ENCODE data around the gene SPATA31E1. TPM values are rescaled to one million over a fixed set of nuclear protein-coding genes. Genes with fewer than 3 reads are reported as not detected.

SPATA31E1 gene
- total RNA-seq, 1 donor from 2014 or later = not detected

GRCh38 chr9:87885484-87886189, 3.0 kb downstream of the SPATA31E1 start:
- Histone ChIP-seq H3K4me1 (no peaks in the 10 kb centered on the region), H3K27ac (replicated peaks) (no peak overlapping the region), H3K4me3 (no peak overlapping the region), H3K9me3 (replicated peaks) (no peaks in the 10 kb centered on the region), H3K36me3 (no peaks in the 10 kb centered on the region), H3K27me3 (ENCODE audit: low read depth) (peaks cover 48% of the 10 kb centered on the region)
- TF ChIP-seq, protein P1, sequence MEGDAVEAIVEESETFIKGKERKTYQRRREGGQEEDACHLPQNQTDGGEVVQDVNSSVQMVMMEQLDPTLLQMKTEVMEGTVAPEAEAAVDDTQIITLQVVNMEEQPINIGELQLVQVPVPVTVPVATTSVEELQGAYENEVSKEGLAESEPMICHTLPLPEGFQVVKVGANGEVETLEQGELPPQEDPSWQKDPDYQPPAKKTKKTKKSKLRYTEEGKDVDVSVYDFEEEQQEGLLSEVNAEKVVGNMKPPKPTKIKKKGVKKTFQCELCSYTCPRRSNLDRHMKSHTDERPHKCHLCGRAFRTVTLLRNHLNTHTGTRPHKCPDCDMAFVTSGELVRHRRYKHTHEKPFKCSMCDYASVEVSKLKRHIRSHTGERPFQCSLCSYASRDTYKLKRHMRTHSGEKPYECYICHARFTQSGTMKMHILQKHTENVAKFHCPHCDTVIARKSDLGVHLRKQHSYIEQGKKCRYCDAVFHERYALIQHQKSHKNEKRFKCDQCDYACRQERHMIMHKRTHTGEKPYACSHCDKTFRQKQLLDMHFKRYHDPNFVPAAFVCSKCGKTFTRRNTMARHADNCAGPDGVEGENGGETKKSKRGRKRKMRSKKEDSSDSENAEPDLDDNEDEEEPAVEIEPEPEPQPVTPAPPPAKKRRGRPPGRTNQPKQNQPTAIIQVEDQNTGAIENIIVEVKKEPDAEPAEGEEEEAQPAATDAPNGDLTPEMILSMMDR (IDR thresholded peaks at IDR 0.05; ENCODE audit: borderline replicate concordance) = no peak
- no peak for DNase-seq
- intact Hi-C loops (cut with micrococcal nuclease) = no loop called here

GRCh38 chr9:87886210-87886932, 3.7 kb downstream of the SPATA31E1 start:
- Histone ChIP-seq H3K27me3 (ENCODE audit: low read depth) (peaks cover 48% of the 10 kb centered on the region), H3K27ac (replicated peaks) (no peak overlapping the region), H3K4me3 (no peak overlapping the region), H3K4me1 (no peaks in the 10 kb centered on the region), H3K9me3 (replicated peaks) (no peaks in the 10 kb centered on the region), H3K36me3 (no peaks in the 10 kb centered on the region)
- TF ChIP-seq, protein P1 (IDR thresholded peaks at IDR 0.05; ENCODE audit: borderline replicate concordance) = no peak
- intact Hi-C loops (cut with micrococcal nuclease) = no loop called here
- no peak for DNase-seq

- H3K4me3 ChIP-seq = no peak overlapping the region
- DNase-seq = no peak
- no peaks in the 10 kb centered on the region for H3K9me3 ChIP-seq (replicated peaks)
- H3K36me3 ChIP-seq = no peaks in the 10 kb centered on the region
- peaks cover 48% of the 10 kb centered on the region for H3K27me3 ChIP-seq (ENCODE audit: low read depth)
- no peak overlapping the region for H3K27ac ChIP-seq (replicated peaks)
- no peaks in the 10 kb centered on the region for H3K4me1 ChIP-seq
- TF ChIP-seq, protein P1 (IDR thresholded peaks at IDR 0.05; ENCODE audit: borderline replicate concordance) = no peak
- intact Hi-C loops (cut with micrococcal nuclease) = no loop called here
Observed at GRCh38 chr9:87886933-87887505, 4.3 kb downstream of the SPATA31E1 start.

DNA sequence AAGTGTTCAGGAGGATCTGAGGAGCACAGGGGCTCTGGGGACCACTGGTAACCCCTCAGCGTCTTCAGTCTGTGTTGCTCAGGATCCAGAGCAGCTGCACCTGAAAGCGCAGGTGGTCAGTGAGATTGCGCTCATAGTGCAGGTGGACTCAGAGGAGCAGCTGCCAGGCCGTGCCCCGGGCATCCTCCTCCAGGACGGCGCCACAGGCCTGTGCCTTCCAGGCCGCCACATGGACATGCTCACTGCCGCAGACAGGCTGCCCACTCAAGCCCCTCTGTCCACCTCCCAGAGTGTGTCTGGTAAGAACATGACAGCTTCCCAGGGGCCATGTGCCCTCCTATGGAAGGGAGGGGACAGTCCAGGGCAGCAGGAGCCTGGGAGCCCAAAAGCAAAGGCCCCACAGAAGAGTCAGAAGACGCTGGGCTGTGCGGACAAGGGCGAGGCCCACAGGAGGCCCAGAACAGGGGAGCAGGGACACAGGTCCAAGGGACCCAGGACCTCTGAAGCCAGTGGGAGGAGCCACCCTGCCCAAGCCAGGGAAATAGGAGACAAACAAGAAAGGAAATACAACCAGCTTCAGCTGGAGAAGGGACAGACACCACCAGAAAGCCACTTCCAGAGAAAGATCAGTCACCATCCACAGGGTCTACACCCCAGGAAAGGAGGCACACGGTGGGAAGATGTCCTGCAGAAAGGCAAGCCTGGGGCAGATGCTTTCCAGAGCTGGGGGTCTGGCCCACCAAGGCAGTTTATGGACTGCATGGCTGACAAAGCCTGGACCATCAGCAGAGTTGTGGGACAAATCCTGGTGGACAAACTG, 5.2 kb downstream of the SPATA31E1 start:
- DNase-seq = no peak
- intact Hi-C loops (cut with micrococcal nuclease) = no loop called here
- TF ChIP-seq, protein P1 (IDR thresholded peaks at IDR 0.05; ENCODE audit: borderline replicate concordance) = no peak
- no peaks in the 10 kb centered on the region for H3K36me3 ChIP-seq
- H3K4me1 ChIP-seq = no peaks in the 10 kb centered on the region
- H3K27ac ChIP-seq (replicated peaks) = no peak overlapping the region
- no peak overlapping the region for H3K4me3 ChIP-seq
- no peaks in the 10 kb centered on the region for H3K9me3 ChIP-seq (replicated peaks)
- peaks cover 43% of the 10 kb centered on the region for H3K27me3 ChIP-seq (ENCODE audit: low read depth)

- TF ChIP-seq, protein P1 (IDR thresholded peaks at IDR 0.05; ENCODE audit: borderline replicate concordance) = no peak
- no peak overlapping the region for H3K4me3 ChIP-seq
- no peak overlapping the region for H3K27ac ChIP-seq (replicated peaks)
- H3K9me3 ChIP-seq (replicated peaks) = no peaks in the 10 kb centered on the region
- intact Hi-C loops (cut with micrococcal nuclease) = no loop called here
- H3K27me3 ChIP-seq (ENCODE audit: low read depth) = peaks cover 43% of the 10 kb centered on the region
- no peak for DNase-seq
- no peaks in the 10 kb centered on the region for H3K36me3 ChIP-seq
- no peaks in the 10 kb centered on the region for H3K4me1 ChIP-seq
Observed at GRCh38 chr9:87888501-87888900, 5.8 kb downstream of the SPATA31E1 start.

All from left ventricle myocardium inferior (tissue), 1 donor.